Measurements from ENCODE around the gene SIN3B.

Gene SIN3B

DNA sequence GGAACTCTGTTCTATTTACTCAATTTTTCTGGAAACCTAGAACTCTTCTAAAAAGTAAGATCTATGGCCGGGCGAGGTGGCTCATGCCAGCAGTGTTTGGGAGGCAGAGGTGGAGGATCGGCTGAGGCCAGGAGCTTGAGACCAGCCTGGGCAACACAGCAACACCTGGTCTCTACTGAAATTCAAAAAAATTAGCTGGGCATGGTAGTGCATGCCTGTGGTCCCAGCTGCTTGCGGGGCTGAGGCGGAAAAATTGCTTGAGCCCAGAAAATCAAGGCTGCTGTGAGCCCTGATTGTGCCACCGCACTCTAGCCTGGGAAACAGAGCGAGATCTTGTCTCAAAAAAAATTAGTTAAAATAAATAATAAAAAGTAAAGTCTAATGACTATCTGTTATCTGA, 88.2 kb downstream of the SIN3B start:
- Histone ChIP-seq H3K9me3 (ENCODE audit: severe bottlenecking) (peaks cover 5% of the 10 kb centered on the region), H3K27me3 (ENCODE audit: insufficient read depth, poor library complexity, severe bottlenecking) (no peaks in the 10 kb centered on the region), H3K36me3 (ENCODE audit: low read depth) (no peaks in the 10 kb centered on the region), H3K4me3 (ENCODE audit: severe bottlenecking) (no peak overlapping the region), H3K4me1 (ENCODE audit: insufficient read depth, poor library complexity, severe bottlenecking) (peaks cover 13% of the 10 kb centered on the region), H3K27ac (ENCODE audit: poor library complexity, severe bottlenecking) (no peak overlapping the region)
- ATAC-seq (ENCODE audit: low read depth) (no peak), DNase-seq (ENCODE audit: low spot score) (no peak)
- TF ChIP-seq, protein P1, sequence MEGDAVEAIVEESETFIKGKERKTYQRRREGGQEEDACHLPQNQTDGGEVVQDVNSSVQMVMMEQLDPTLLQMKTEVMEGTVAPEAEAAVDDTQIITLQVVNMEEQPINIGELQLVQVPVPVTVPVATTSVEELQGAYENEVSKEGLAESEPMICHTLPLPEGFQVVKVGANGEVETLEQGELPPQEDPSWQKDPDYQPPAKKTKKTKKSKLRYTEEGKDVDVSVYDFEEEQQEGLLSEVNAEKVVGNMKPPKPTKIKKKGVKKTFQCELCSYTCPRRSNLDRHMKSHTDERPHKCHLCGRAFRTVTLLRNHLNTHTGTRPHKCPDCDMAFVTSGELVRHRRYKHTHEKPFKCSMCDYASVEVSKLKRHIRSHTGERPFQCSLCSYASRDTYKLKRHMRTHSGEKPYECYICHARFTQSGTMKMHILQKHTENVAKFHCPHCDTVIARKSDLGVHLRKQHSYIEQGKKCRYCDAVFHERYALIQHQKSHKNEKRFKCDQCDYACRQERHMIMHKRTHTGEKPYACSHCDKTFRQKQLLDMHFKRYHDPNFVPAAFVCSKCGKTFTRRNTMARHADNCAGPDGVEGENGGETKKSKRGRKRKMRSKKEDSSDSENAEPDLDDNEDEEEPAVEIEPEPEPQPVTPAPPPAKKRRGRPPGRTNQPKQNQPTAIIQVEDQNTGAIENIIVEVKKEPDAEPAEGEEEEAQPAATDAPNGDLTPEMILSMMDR (IDR thresholded peaks at IDR 0.05; ENCODE audit: poor library complexity, severe bottlenecking), result no peak

DNA sequence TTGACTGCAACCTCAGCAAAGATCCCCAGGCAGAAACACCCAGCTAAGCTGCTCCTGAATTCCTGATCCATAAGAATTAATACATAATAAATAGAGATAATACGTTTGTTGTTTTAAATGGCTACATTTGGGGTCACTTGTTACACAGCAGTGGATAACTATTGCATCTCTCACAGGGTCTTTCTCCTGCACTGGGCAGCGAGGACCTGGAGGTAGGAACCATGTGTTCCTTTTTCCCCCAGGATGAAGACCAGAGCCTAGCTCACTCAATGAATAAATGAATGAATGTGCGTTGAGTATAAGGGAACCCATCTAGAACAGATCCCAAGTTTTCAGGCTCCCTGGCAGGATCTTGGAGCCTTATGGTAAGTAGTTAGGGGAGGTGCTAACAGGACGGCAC, 90.3 kb downstream of the SIN3B start:
- H3K36me3 ChIP-seq (ENCODE audit: low read depth), result no peaks in the 10 kb centered on the region
- DNase-seq (ENCODE audit: low spot score), result no peak
- H3K27ac ChIP-seq (ENCODE audit: poor library complexity, severe bottlenecking), result no peak overlapping the region
- TF ChIP-seq, protein P1 (IDR thresholded peaks at IDR 0.05; ENCODE audit: poor library complexity, severe bottlenecking), result no peak
- no peak for ATAC-seq (ENCODE audit: low read depth)
- H3K27me3 ChIP-seq (ENCODE audit: insufficient read depth, poor library complexity, severe bottlenecking), result no peaks in the 10 kb centered on the region
- no peaks in the 10 kb centered on the region for H3K9me3 ChIP-seq (ENCODE audit: severe bottlenecking)
- peaks cover 13% of the 10 kb centered on the region for H3K4me1 ChIP-seq (ENCODE audit: insufficient read depth, poor library complexity, severe bottlenecking)
- no peak overlapping the region for H3K4me3 ChIP-seq (ENCODE audit: severe bottlenecking)

DNA sequence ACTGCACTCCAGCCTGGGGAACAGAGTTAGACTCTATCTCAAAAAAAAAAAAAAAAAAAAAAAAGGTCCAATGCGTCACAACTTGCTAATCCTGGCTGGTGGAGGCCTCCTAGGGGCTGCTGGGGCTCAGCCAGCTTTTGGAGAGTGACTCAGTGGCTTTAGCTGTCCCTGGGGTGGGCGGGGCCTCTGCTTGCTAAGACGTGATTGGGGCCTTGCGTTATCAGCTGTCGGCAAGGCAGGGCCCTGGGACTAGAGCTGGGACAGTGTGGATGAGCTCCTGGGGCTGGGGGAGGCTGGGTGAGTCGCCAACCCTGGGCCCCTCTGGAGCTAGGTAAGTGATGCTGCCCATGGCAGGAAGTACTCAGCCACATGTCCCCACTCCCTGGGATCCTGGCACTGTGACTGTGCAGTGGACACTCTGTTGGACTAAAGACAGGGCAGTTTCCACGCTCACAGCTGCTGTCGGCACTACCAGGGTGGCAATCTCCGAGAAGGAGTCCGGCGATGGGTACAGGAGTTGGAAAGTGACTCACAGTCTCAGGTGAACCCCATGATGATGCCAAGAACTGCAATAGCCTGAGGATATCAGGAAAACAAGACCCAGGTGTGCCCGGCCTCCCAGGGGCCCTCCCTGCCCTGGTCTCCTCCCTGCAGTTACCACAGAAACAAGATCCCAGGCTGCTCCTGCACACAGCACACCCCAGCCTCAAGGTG, 91.8 kb downstream of the SIN3B start:
- DNase-seq (ENCODE audit: low spot score) (peak; percentile 92), ATAC-seq (ENCODE audit: low read depth) (peak; percentile 85)
- no peak overlapping the region for H3K4me3 ChIP-seq (ENCODE audit: severe bottlenecking)

DNA sequence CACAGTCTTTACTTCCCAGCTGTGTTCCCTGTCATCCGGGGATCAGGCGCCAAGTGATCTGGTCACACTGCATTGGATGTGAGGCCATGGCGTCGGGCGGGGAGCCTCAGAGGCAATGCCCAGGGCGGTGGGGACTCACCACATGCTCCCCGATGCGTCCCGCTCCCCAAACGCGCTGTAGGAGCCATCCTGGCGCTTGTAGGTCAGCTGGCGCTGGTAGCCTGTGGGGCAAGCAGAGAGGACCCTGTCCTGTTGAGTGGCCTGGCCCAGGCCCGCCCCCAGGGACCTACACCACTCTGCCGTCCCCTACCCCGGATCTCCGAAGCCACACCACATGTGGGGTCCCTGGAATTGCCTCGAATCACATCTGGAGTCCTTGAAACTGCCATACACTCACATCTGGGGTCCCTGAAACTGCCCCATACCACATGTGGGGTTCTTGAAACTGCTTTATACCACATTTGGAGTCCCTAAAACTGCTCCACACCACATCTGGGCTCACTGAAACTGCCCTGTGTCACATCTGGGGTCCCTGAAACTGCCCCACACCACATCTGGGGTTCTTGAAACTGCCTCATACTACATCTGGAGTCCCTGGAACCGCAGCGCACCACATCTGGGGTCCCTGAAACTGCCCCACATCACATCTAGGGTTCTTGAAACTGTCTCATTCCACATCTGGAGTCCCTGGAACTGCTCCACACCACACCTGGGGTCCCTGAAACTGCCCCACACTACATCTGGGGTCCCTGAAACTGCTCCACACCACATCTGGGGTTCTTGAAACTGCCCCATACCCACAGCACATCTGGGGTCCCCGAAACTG, 92.8 kb downstream of the SIN3B start:
- Histone ChIP-seq H3K9me3 (ENCODE audit: severe bottlenecking) (no peaks in the 10 kb centered on the region), H3K27ac (ENCODE audit: poor library complexity, severe bottlenecking) (peak overlapping the region; percentile 67), H3K4me1 (ENCODE audit: insufficient read depth, poor library complexity, severe bottlenecking) (peaks cover 13% of the 10 kb centered on the region), H3K27me3 (ENCODE audit: insufficient read depth, poor library complexity, severe bottlenecking) (no peaks in the 10 kb centered on the region), H3K4me3 (ENCODE audit: severe bottlenecking) (no peak overlapping the region), H3K36me3 (ENCODE audit: low read depth) (no peaks in the 10 kb centered on the region)
- ATAC-seq (ENCODE audit: low read depth) (no peak; the same call in 2 of the 3 replicates), DNase-seq (ENCODE audit: low spot score) (no peak)
- TF ChIP-seq, protein P1 (IDR thresholded peaks at IDR 0.05; ENCODE audit: poor library complexity, severe bottlenecking), result no peak

More for the DNA sequence above, 91.8 kb downstream of the SIN3B start:
- Histone ChIP-seq H3K9me3 (ENCODE audit: severe bottlenecking) (no peaks in the 10 kb centered on the region), H3K27me3 (ENCODE audit: insufficient read depth, poor library complexity, severe bottlenecking) (no peaks in the 10 kb centered on the region), H3K4me1 (ENCODE audit: insufficient read depth, poor library complexity, severe bottlenecking) (peaks cover 13% of the 10 kb centered on the region), H3K27ac (ENCODE audit: poor library complexity, severe bottlenecking) (peak overlapping the region; percentile 67), H3K36me3 (ENCODE audit: low read depth) (no peaks in the 10 kb centered on the region)
- TF ChIP-seq, protein P1 (IDR thresholded peaks at IDR 0.05; ENCODE audit: poor library complexity, severe bottlenecking), result no peak

Data from RWPE2 (cell line).